Stomach (tissue), 4 donors: ENCODE measurements around the gene TSHZ2.

Experiments
- POLR2A ChIP-seq, 4 donors: fragments of 450-650 bp; IDR thresholded peaks; one replicate each; pipeline ENCODE4 v1.6.1; 2016; ENCODE audit warnings: antibody characterized with exemption in 4 of 4, control low read depth in 2 of 4, mild to moderate bottlenecking in 1 of 4, moderate library complexity in 1 of 4
- TF ChIP-seq, protein P1 (sequence below), 7 experiments: fragments of 450-650 bp in 4 of 7; fragments of 200-600 bp in 3 of 7; sonication (generic) in 3 of 7; IDR thresholded peaks; one replicate each; pipeline ENCODE4 v1.5.1; 2016 to 2019; ENCODE audit warnings: antibody characterized with exemption in 7 of 7, control low read depth in 2 of 7, mild to moderate bottlenecking in 1 of 7

DNA sequence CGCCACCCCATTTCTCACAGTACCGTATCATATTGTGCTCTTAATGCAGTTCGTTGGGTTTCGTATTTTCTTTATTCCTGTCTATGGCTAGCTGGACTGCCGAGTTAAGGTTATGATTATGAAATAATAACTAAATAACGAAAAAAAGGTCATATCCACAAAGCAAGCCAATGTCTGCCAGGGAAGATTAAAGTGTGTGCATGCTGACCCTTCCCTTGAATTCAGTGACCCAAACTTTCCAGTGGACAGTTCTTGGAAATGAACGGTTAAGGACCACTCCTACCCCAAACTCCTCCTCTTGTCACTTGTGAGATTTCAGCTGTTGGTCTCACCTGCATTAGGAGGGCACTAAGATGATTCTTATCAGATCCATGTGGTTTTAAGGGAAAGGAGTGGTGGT is 449.9 kb downstream of the TSHZ2 start:
- TF ChIP-seq, protein P1, sequence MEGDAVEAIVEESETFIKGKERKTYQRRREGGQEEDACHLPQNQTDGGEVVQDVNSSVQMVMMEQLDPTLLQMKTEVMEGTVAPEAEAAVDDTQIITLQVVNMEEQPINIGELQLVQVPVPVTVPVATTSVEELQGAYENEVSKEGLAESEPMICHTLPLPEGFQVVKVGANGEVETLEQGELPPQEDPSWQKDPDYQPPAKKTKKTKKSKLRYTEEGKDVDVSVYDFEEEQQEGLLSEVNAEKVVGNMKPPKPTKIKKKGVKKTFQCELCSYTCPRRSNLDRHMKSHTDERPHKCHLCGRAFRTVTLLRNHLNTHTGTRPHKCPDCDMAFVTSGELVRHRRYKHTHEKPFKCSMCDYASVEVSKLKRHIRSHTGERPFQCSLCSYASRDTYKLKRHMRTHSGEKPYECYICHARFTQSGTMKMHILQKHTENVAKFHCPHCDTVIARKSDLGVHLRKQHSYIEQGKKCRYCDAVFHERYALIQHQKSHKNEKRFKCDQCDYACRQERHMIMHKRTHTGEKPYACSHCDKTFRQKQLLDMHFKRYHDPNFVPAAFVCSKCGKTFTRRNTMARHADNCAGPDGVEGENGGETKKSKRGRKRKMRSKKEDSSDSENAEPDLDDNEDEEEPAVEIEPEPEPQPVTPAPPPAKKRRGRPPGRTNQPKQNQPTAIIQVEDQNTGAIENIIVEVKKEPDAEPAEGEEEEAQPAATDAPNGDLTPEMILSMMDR (IDR thresholded peaks at IDR 0.05) = no peak
- no peak for TF ChIP-seq POLR2A (IDR thresholded peaks at IDR 0.05)
